Measurements from ENCODE around the gene PEPD.
"Not testable (repeated sequence)": the region's sequence is repeated elsewhere in the genome, so short reads cannot be mapped to it uniquely, and the experiment has no call there.

PEPD gene

DNA sequence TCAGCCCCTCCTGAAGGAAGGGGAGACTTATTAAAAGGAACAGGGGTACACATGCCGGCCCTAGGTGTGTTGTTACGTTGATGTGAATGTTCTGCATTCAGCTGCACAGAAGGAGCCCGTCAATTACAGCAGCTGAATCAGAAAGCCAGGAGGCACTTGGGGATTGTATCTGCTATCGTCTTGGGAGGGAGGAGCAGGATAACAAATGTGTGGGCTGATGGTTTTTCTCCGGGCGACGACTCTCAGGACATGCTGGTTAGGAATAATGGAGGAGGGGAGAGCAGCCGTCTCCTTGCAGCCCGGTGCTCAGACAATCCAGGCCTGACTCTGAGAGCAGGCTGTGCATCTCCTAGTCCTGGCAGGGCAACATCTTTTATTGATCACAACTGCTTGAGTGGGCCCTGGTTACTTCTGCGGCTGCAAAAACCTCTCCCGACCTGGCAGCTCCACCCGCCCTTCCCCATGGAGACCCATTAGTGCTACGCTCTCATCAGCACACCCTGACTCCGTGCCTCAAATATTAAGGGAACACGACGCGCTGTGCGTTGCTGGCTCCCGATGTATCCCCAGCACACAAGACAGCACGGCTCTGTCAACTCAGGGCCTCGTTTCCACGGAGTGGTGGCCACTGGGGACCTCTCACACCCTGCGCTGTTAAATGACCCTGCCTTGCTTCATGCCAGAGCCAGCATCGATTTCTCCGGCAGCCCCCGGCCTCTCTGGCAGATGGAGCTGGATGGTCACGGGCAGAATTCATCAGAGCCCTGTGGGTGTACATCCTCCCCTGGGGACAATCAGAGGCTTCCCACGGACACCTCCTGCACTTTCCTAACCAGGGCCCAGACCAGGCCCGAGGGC, 25.3 kb downstream of the PEPD start:
- no peak for DNase-seq

- DNase-seq = no peak
Observed at GRCh38 chr19:33493401-33494275, 28.0 kb downstream of the PEPD start.

DNA sequence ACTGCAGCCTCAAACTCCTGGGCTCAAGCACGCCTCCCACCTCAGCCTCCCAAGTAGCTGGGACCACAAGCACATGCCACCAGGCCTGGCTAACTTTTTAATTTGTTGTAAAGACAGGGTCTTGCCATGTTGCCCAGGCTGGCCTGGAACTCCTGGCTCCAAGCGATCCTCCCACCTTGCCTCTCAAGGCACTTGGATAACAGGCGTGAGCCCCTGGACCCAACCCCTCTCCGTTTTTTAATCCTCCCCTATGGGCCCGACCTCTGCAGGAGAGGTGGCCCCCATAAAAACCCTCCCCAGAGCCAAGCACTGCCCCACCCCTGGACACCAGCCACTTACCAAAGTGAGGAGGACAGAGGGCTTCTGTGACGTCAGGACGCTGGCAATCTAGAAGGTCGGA, 28.6 kb downstream of the PEPD start:
- DNase-seq = no peak

- DNase-seq = no peak
Observed at GRCh38 chr19:33492090-33492489, 29.5 kb downstream of the PEPD start.

DNA sequence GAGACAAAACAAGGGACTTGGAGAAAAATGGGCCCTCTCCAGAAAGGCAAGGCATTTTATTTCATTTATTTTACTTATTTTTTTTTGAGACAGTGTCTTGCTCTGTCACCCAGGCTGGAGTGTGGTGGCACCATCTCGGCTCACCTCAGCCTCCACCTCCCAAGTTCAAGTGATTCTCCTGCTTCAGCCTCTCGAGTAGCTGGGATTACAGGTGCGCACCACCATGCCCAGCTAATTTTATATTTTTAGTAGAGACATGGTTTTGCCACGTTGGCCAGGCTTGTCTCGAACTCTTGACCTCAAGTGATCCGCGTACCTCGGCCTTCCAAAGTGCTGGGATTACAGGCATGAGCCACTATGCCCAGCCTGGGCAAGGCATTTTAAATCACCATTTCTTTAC, 31.0 kb downstream of the PEPD start:
- not testable (repeated sequence) for DNase-seq

DNA sequence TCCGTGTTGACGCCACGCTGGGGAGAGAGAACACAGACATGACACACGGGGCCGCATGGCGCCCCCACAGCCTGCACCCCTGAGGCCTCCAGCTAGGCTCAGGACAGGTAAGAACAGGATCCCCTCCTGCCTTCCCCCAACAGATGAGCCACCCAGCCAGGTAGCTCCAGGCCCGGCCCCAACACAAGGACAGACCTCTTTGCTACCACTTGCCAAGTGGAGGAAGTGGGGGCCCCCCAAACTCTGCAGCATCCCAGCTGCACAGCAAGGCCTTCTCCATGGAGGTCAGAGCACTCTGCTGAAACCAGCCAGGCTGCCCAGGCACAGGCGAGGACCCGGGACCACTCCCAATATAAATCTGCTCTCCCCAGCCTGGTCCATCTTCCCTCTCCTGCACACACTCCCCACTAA, 31.5 kb downstream of the PEPD start:
- DNase-seq = no peak

DNA sequence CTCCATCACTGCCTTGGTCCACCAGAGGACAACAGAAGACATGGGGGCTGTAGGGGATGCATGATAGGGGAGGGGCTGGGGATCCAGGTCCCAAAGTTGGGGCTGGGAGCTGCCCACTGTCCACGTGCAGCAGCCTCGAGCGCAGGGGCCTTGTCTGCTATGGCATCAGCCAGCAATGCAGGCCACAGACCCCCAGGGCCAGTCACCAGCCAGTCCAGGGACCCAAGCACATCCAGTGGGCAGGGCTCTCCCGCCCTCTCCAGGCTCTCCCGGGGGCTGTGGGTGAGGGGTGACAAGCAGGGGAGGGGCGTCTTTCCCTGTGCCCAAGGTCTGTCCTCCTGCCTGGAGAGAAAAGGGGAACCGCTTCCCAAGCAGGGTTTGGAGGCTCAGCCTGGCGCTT, 32.8 kb downstream of the PEPD start:
- DNase-seq = no peak

DNA sequence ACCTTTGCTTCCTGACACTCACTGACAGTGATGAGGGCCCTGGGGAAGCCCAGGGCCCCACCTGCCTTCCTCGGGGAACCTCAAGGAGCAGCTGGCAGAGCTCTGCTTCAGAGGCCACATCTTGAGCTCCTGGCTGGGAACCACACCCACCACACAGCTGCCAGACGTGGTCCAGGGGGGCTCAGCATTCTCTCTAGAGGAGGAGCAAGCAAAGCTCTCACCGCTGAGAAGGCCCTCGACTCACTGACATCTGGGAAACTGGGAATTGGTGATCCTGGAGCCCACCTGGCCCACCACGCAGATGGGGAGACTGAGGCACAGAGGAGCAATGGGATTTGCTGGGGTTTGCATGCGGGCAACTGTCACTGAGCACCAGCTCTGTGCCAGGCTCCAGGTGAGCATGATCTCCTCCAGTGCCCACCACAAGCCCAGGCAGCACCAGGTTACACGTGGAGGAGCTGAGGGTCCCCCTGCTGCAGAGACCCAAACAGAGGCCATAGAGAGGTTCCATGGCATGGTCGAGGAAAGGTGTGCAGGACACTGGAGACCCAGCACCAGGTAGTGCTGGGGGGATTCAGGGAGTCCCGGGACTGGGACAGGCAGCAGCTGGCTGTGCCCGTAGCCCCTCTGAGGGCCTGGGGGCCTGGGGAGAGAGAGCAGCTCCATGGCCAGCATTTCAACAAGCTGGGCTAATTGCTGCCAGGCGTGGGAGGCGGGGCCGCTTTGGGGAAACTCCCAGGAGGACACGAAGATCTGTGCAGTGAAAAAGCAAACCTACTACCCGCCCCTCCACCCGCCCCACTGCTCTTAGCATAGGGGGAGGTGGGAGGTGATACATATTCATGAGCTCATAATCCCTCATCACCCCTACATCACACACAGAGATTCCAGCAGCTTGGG, 33.4 kb downstream of the PEPD start:
- no peak for DNase-seq

DNA sequence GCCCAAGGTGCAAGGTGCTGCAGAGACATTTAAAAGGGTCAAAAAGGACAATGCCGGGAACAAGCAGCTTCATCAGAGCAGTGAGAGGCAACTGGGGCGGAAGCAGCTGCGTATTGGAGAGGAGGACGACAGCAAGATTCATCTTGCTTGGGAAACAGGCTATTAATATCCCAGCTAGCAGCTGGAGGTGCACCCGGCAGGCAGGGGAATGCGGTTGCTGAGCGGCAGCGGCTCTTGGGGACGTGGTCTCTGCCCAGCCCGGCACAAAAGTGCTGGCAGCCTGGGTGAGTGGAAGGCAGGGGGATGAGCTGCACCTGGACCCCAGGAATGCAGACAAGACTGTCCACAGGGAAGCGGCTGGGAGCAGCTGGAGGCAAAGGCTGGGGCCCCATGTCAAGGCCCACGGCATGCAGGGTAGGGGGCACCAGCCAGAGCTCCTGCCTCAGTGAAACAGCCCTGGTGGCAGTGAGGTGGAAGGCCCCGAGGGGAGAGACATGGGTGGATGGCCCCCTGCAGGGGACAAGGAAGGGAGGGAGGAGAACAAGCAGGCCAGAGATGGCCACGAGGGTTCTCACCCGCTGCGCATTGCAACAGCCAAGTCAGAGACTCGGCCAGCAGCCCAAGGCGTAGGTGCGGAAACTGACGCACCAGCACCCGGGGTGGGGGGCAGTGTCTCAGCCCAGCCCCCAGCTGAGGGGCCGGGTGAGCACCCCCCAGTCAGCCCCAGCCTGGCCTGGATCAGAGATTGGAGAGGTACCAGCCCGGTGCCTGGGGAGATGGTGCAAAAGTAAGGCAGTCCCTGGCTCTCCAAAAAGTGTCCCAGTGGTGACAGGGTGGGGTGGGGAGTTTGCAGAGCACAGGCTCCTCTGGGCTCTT, 34.4 kb downstream of the PEPD start:
- no peak for DNase-seq

DNA sequence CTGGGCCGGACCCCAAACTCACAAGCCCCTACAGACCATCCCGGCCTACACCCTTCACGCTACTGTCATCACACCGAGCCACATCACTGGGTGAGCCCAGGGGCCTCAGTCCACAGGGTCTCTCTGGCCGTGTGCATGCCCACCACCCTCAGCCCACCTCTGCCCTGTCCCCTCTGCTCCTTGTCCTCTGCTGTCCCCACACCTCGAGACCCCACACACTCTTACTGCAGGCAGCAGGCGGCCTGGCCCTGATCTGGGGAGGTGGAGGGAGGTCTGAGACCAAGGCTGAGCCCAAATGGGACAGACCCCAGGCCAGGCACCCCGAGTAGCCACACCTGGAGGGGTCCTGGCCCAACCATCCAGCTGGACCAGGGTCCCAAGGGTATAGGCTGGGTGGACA, 35.2 kb downstream of the PEPD start:
- DNase-seq = no peak

DNA sequence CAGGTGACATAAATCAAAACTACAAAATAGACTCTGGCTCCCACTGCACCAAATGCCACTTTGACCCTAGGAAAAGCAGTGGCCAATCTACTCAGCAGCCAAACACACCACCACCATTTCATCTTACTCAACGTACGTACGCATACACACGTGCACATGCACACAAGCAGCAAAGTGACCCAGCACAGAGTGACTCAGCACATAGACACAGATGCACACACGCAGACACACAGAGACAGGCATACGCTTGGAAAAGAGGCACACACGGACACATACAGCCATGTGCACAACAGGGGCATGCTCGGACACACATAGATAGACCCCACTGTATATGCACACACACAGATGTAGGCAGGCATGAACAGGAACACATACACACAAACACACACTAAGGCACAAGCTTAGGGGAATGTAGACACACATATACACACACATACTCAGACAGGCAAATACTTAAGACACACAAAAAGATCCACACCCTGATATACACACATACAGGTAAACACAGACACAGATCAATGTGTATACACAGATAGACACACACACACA, 37.3 kb downstream of the PEPD start:
- DNase-seq = no peak

GRCh38 chr19:33482476-33482875, 39.1 kb downstream of the PEPD start:
- DNase-seq = no peak

DNA sequence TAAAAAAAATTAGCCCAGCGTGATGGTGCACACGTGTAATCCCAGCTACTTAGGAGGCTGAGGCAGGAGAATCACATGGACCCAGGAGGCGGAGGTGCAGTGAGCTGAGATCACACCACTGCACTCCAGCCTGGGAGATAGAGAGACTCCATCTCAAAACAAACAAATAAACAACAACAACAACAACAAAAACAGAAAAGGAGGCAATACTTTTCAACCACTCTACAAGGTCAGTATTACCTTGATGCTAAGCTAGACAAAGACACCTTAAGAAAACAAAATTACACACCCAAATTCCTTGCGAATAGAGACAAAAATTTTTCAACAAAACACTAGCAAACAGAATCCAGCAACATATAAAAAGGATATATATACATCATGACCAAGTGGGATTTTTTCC, 39.7 kb downstream of the PEPD start:
- DNase-seq = no peak

DNA sequence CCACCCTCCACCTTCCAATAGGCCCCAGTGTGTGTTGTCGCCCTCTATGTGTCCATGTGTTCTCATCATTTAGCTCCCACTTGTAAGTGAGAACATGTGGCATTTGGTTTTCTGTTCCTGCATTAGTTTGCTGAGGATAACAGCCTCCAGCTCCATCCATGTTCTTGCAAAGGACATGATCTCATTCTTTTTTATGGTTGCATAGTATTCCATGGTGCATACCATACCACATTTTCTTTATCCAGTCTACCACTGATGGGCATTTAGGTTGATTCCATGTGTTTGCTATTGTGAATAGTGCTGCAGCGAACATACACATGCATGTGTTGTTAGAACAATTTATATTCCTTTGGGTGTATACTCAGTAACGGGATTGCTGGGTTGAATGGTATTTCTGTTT, 42.0 kb downstream of the PEPD start:
- not testable (repeated sequence) for DNase-seq

- no peak for DNase-seq
Observed at GRCh38 chr19:33477781-33478180, 43.8 kb downstream of the PEPD start.

- DNase-seq = no peak
Observed at GRCh38 chr19:33476151-33476707, 45.4 kb downstream of the PEPD start.

GRCh38 chr19:33473653-33474305, 47.8 kb downstream of the PEPD start:
- DNase-seq = no peak

DNA sequence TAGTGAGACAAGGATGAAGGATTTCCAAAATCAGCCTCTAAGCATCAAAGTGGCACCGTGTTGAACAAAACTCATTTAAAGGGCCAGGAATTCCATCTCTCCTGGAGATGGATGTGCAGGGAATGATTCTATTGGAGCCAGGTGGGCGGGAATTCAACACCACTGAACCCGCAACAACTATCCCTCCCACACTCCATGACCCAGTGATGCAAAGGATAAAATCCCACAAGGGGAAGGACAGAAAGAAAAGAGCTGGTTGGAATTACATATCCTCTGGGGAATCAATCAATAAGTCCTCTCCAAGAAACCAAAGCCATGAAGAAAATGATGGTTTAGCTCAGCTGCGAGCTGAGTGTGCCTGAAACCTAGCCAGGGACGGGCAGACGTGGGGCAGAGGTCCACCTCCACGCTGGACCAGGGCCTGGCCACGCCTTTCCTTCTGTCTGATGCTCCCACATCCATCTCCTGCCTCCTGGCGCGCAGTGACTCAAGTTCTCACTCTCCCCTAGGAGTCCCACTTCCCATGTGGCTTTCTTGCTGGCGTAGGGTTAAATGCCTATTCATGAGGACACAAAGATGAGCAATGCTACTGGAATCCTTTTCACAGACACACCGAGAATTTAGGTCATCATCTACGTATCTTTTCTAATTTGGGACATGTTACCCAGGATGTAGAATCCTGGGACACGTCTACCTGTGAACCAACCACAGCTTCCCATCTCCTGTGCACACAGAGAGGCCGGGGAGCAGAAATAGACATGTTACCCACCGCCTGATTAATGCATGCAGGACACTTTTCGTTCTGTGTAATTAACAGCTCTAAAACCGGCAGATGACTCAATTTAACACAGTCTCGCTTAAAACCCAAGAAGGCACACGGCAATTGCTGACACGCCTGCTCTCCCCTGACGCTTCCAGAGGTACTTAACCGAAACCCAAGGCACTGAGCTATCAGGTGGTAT, 48.6 kb downstream of the PEPD start:
- no peak for DNase-seq

- no peak for DNase-seq
Observed at GRCh38 chr19:33472226-33472625, 49.4 kb downstream of the PEPD start.

Measured in NCI-H1417 treated with DMSO at 0.1 percent for 48 hours (cell line).